GM21825 (cell line): Measurements from ENCODE around the gene AVL9.
"Not testable (repeated sequence)": the region's sequence is repeated elsewhere in the genome, so short reads cannot be mapped to it uniquely, and the experiment has no call there.

ENCODE experiments used
- ATAC-seq: cut with Tn5 transposase; IDR thresholded peaks from one replicate; pipeline ENCODE4 v1.9.1; 2021; ENCODE audit warnings: mild to moderate bottlenecking, moderate library complexity; ENCODE audit not compliant: unreplicated experiment

The AVL9 gene

GRCh38 chr7:32495298-32496051, at the start of gene AVL9:
Gene AVL9 (plus strand): TSS chr7:32495489. CDS start chr7:32495710, 221 bp downstream.
- peak; percentile 96 for ATAC-seq

GRCh38 chr7:32447218-32447617, 48.1 kb upstream of the AVL9 start:
- ATAC-seq = no peak

GRCh38 chr7:32453341-32454011, 41.8 kb upstream of the AVL9 start:
- no peak for ATAC-seq

DNA sequence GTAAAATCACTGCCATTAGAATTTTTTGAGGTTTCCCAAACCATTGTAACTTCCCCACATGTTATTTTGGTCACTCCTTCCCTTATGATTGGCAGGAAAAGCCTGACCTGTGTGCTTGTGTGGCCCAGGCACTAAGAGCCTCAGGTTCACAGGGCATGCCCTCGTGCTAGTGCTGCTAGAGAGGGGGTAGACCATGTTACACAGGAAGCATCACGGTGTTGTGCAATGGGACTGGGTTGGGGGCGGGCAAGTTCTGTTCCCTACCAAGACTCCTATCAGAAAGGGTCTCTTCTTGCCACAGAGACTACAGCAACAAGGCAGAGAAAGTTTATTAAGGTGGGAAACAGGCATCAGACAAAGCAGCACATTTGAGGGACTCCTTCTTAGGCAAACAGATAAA, 37.3 kb upstream of the AVL9 start:
- no peak for ATAC-seq

DNA sequence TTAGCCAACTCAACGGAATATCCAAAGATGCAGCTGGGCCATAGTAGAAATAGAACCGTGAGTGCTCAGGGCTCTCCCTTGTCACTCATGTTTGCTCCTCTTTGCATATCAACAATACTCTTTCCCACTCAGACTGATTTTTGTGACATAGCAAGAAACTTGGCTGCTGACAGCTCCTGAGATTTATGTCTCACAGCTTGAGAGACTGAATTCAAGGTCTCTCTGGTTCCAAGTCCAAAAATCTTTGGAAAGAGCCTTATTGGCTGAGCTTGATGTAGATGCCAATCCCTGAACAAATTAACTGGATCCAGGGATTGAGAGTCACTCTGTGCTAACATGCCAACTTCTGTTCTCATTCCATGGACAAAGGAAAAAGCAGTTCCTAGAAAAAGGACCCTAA, 35.5 kb upstream of the AVL9 start:
- ATAC-seq = no peak

- no peak for ATAC-seq
Observed at GRCh38 chr7:32461484-32461883, 33.8 kb upstream of the AVL9 start.

DNA sequence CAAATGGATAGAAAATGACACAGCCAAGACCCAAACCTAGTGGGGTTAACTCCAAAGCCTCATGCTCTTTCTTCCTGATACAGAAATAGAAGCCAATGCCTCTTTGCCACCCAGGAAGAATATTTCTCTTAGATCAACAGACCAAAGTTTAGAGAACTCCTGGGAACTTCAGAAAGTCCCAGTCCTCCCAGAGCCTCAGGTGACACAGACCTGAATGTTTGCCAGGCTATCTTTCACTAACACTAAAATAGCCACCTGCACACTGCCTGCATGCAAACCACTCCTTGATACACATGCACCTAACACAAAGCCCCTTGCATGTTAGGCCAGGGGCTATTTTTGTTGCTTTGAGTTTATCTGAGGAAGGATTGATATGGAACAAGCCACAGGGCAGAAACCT, 32.8 kb upstream of the AVL9 start:
- ATAC-seq = no peak

GRCh38 chr7:32462977-32463376, 32.3 kb upstream of the AVL9 start:
- no peak for ATAC-seq

- ATAC-seq = not testable (repeated sequence)
Observed at GRCh38 chr7:32464641-32465416, 30.5 kb upstream of the AVL9 start.

GRCh38 chr7:32470004-32470403, 25.3 kb upstream of the AVL9 start:
- ATAC-seq = not testable (repeated sequence)

DNA sequence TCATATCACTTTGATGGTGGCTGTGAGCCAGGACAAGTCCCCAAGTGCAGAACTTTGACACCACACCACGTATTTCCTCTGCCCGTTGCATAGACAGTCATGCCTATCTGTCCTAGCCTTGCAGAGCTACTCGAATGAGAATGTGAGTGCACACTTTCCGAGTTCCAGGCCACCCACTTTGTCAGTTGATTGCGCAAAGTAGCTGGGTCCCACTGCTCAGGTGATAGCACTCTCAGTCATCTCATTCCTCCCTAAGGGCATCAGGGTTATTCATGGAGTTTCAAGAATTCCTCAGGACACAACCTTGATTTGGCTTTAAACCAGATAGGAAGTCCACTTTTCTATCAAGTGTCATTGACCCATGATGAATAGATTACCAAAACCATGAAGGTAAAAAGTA, 24.4 kb upstream of the AVL9 start:
- no peak for ATAC-seq

DNA sequence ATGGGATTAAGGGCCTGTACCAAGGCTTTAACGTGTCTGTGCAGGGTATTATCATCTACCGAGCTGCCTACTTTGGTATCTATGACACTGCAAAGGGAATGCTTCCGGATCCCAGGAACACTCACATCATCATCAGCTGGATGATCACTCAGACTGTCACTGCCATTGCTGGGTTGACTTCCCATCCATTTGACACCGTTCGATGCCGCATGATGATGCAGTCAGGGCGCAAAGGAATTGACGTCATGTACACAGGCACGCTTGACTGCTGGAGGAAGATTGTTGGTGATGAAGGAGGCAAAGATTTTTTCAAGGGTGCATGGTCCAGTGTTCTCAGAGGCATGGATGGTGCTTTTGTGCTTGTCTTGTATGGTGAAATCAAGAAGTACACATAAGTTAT, 23.3 kb upstream of the AVL9 start:
- no peak for ATAC-seq

- no peak for ATAC-seq
Observed at GRCh38 chr7:32474008-32474407, 21.3 kb upstream of the AVL9 start.

- ATAC-seq = no peak
Observed at GRCh38 chr7:32476816-32477648, 18.3 kb upstream of the AVL9 start.

GRCh38 chr7:32477649-32477980, 17.7 kb upstream of the AVL9 start:
- ATAC-seq = no peak

GRCh38 chr7:32479574-32480200, 15.6 kb upstream of the AVL9 start:
- no peak for ATAC-seq

- no peak for ATAC-seq
Observed at GRCh38 chr7:32481176-32481575, 14.1 kb upstream of the AVL9 start.

DNA sequence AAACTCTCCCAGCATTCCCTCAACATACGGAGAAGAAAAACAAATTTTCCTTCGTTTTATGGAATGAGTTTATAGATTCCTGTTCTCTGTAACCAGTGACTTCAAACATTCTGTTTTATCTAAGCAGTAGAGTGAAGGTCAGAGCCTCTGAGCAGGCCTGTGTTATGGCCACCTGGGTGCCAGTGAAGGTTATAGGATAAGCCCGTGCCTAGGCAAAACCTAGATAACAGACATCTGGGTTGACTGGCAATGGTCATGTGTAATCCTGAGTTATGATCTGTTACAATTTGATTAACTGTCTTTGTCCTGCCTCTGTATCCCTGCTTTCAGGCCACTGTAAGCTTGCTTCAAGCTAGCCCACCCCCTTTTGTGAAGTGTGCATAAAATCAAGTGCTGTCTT, 13.4 kb upstream of the AVL9 start:
- no peak for ATAC-seq

- no peak for ATAC-seq
Observed at GRCh38 chr7:32489788-32490126, 5.5 kb upstream of the AVL9 start.

- peak; percentile 85 for ATAC-seq
Observed at GRCh38 chr7:32490127-32490796, 5.0 kb upstream of the AVL9 start, which contains the start of gene LSM5. Gene LSM5 (minus strand): TSS chr7:32490380. CDS start chr7:32490365, 15 bp downstream.
